GM19193 (cell line): Measurements from ENCODE around the gene WWC2.

Experiments used
- POLR2A ChIP-seq: IDR thresholded peaks from 4 replicates; pipeline ENCODE4 v1.6.1; 2011; ENCODE audit not compliant: insufficient read depth, insufficient read length; ENCODE audit errors: extremely low read depth

WWC2 gene

GRCh38 chr4:183173580-183174526 is 74.8 kb downstream of the WWC2 start:
- no peak for TF ChIP-seq POLR2A

- no peak for TF ChIP-seq POLR2A
Observed at GRCh38 chr4:183175631-183176232, 76.7 kb downstream of the WWC2 start.

GRCh38 chr4:183177001-183177400 is 77.9 kb downstream of the WWC2 start:
- no peak for TF ChIP-seq POLR2A

- no peak for TF ChIP-seq POLR2A
Observed at GRCh38 chr4:183178201-183178600, 79.1 kb downstream of the WWC2 start.

GRCh38 chr4:183180096-183180495 is 81.0 kb downstream of the WWC2 start:
- no peak for TF ChIP-seq POLR2A

GRCh38 chr4:183180621-183181020 is 81.6 kb downstream of the WWC2 start:
- no peak for TF ChIP-seq POLR2A

- TF ChIP-seq POLR2A, result no peak
Observed at GRCh38 chr4:183181081-183181480, 82.0 kb downstream of the WWC2 start.

GRCh38 chr4:183182873-183183725 is 84.0 kb downstream of the WWC2 start:
- no peak for TF ChIP-seq POLR2A

GRCh38 chr4:183183906-183184535 is 85.0 kb downstream of the WWC2 start:
- no peak for TF ChIP-seq POLR2A

- TF ChIP-seq POLR2A, result no peak
Observed at GRCh38 chr4:183185018-183185417, 86.0 kb downstream of the WWC2 start.

GRCh38 chr4:183185559-183185958 is 86.5 kb downstream of the WWC2 start:
- TF ChIP-seq POLR2A, result no peak

GRCh38 chr4:183186813-183187212 is 87.8 kb downstream of the WWC2 start:
- no peak for TF ChIP-seq POLR2A

- TF ChIP-seq POLR2A, result no peak
Observed at GRCh38 chr4:183190900-183191527, 92.0 kb downstream of the WWC2 start.

- no peak for TF ChIP-seq POLR2A
Observed at GRCh38 chr4:183191630-183192029, 92.6 kb downstream of the WWC2 start.
